Epithelial cell of esophagus (primary cell): Measurements from ENCODE around the gene DNMT1.

Experiments used
- DNase-seq: peaks from one replicate; pipeline ENCODE4 v3.0.0; 2010; ENCODE audit warnings: low read depth
- H3K4me3 ChIP-seq: 2 replicates; pipeline ENCODE4 v1.5.1; 2011; ENCODE audit warnings: mild to moderate bottlenecking, low read length, control low read depth
- CTCF ChIP-seq: IDR thresholded peaks from 2 replicates; pipeline ENCODE4 v1.5.1; 2011; ENCODE audit warnings: low read depth, mild to moderate bottlenecking, low read length, control low read depth, inconsistent platforms; ENCODE audit not compliant: insufficient read depth; ENCODE audit errors: missing control alignments

Gene DNMT1

GRCh38 chr19:10110076-10110971, 84.4 kb downstream of the DNMT1 start:
- no peak for TF ChIP-seq CTCF
- no peak overlapping the region for H3K4me3 ChIP-seq
- DNase-seq, result no peak

- DNase-seq, result no peak
- no peak for TF ChIP-seq CTCF
- no peak overlapping the region for H3K4me3 ChIP-seq
These were observed 85.2 kb downstream of the DNMT1 start for GRCh38 chr19:10109528-10109927.

GRCh38 chr19:10107817-10108367, 86.9 kb downstream of the DNMT1 start:
- no peak overlapping the region for H3K4me3 ChIP-seq
- no peak for DNase-seq
- TF ChIP-seq CTCF, result no peak

GRCh38 chr19:10107254-10107653, 87.5 kb downstream of the DNMT1 start:
- no peak for TF ChIP-seq CTCF
- peak overlapping the region; percentile 96 for H3K4me3 ChIP-seq
- DNase-seq, result no peak

DNA sequence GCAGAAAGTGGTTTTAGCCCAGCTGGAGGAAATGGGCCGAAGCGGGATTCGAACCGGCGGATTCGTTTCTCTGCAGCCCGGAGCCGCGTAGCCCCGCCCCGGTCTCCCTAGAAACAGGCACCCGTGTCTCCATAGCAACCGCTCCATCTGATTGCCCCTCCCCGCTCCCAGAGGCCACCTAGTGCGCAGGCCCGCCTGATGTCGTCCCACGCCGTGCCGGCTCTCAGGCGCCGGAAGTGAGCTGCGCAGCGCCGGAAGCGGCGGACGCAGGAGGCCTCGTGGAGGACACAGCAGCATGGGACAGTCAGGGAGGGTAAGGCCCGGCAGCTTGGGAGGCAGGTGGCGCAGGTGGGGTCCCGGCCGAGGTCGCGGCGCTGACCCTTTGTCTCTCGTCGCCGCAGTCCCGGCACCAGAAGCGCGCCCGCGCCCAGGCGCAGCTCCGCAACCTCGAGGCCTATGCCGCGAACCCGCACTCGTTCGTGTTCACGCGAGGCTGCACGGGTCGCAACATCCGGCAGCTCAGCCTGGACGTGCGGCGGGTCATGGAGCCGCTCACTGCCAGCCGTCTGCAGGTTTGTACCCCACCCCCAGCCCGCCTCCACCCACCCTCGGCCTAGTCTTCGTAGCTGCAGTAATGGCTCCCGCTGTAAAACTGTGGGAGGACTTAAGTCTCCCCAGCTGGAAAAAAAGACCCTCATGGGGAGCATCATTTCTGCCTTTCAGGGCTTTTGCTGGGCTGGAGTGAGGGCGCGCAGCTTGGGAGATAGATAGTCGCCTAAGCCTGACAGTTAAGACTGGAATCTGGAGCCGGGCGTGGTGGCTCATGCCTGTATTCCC, 88.4 kb downstream of the DNMT1 start, which contains the start of gene PPAN:
Gene PPAN (plus strand): TSS at position 263 of the 837 bp plus-strand sequence. CDS start 33 bp downstream, at position 296.
- TF ChIP-seq CTCF, result no peak
- DNase-seq, result peak; percentile 99
- peak within 1 kb of the TSS; percentile 96 for H3K4me3 ChIP-seq

GRCh38 chr19:10105509-10106099, 89.1 kb downstream of the DNMT1 start:
- DNase-seq, result no peak
- no peak overlapping the region for H3K4me3 ChIP-seq
- no peak for TF ChIP-seq CTCF
